Mesothelial cell of epicardium (in vitro differentiated cells): ENCODE measurements around the gene PRPF39. TPM values are rescaled to one million over a fixed set of nuclear protein-coding genes. Genes with fewer than 3 reads are reported as not detected.
A peak's percentile ranks its signal among the peaks of the same experiment; 100 is the strongest.

Experiments
- DNase-seq, 2 experiments: peaks; one replicate each; pipeline ENCODE4 v3.0.0; 2021; ENCODE audit warnings: low spot score in 2 of 2; ENCODE audit not compliant: unreplicated experiment in 2 of 2
- H3K27ac Mint-ChIP-seq: 2 replicates; pipeline ENCODE4 v1.8.0; 2021; ENCODE audit warnings: mixed read lengths
- H3K27me3 Mint-ChIP-seq: 2 replicates; pipeline ENCODE4 v1.8.0; 2021; ENCODE audit warnings: low read depth, mixed read lengths
- H3K36me3 Mint-ChIP-seq: 2 replicates; pipeline ENCODE4 v1.8.0; 2021; ENCODE audit warnings: mixed read lengths
- H3K4me1 Mint-ChIP-seq: 2 replicates; pipeline ENCODE4 v1.8.0; 2021; ENCODE audit warnings: mixed read lengths
- H3K4me3 Mint-ChIP-seq: 2 replicates; pipeline ENCODE4 v1.8.0; 2021; ENCODE audit warnings: mild to moderate bottlenecking, moderate library complexity, mixed read lengths
- H3K9me3 Mint-ChIP-seq: 2 replicates; pipeline ENCODE4 v1.8.0; 2021; ENCODE audit warnings: mixed read lengths
- CTCF ChIP-seq: fragments of 200-600 bp; sonication (generic); IDR thresholded peaks from one replicate; pipeline ENCODE4 v1.5.0; 2021; ENCODE audit warnings: antibody characterized with exemption; ENCODE audit not compliant: unreplicated experiment
- total RNA-seq: library from RNA; stranded (reverse); gene quantifications from 3 replicates; pipeline ENCODE4 v1.2.1, GENCODE V29; 2021

The PRPF39 gene
- total RNA-seq, 1 donor from 2014 or later, result 82.4 TPM

GRCh38 chr14:45082420-45082819, 1.5 kb upstream of the PRPF39 start:
- H3K27ac Mint-ChIP-seq, result no peak overlapping the region

DNA sequence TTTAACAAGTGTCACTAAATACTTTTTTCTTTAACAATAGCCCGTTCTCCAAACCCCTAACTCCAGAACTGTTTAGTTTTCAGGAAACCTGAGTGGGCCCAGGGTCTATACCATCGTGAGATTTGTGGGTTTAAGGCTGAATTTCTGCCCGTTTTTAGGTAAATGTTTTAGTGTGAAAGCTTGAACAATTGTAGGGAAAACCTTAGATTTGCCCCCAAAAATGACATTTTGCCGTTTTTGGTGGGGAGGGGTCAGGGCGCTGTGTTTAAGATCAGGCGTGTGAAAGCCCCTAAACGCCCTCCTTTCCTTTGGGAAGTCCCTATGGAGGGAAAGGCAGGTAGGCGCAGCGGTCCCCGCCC, 320 bp upstream of the PRPF39 start:
- no peaks in the 10 kb centered on the region for H3K9me3 Mint-ChIP-seq
- TF ChIP-seq CTCF, result no peak
- peaks cover 3% of the 10 kb centered on the region for H3K36me3 Mint-ChIP-seq
- H3K27ac Mint-ChIP-seq, result peak overlapping the region; percentile 92
- H3K27me3 Mint-ChIP-seq, result no peaks in the 10 kb centered on the region
- no peak for DNase-seq
- H3K4me3 Mint-ChIP-seq, result peak overlapping the region; percentile 96
- H3K4me1 Mint-ChIP-seq, result peaks cover 33% of the 10 kb centered on the region

More at GRCh38 chr14:45082420-45082819, 1.5 kb upstream of the PRPF39 start:
- Mint-ChIP-seq H3K36me3 (peaks cover 3% of the 10 kb centered on the region), H3K9me3 (no peaks in the 10 kb centered on the region), H3K27me3 (no peaks in the 10 kb centered on the region), H3K4me3 (no peak overlapping the region), H3K4me1 (peaks cover 30% of the 10 kb centered on the region)
- no peak for DNase-seq
- no peak for TF ChIP-seq CTCF

- Mint-ChIP-seq H3K27ac (peak overlapping the region; percentile 99), H3K36me3 (peaks cover 3% of the 10 kb centered on the region), H3K4me1 (peaks cover 34% of the 10 kb centered on the region), H3K4me3 (peak overlapping the region; percentile 96), H3K9me3 (no peaks in the 10 kb centered on the region), H3K27me3 (no peaks in the 10 kb centered on the region)
- no peak for TF ChIP-seq CTCF
- DNase-seq, result no peak
Measured at GRCh38 chr14:45084946-45085346, 1.0 kb downstream of the PRPF39 start.

GRCh38 chr14:45089813-45090212, 5.9 kb downstream of the PRPF39 start:
- Mint-ChIP-seq H3K9me3 (peaks cover 2% of the 10 kb centered on the region), H3K4me1 (peaks cover 35% of the 10 kb centered on the region), H3K27ac (no peak overlapping the region), H3K36me3 (peaks cover 6% of the 10 kb centered on the region), H3K27me3 (no peaks in the 10 kb centered on the region), H3K4me3 (no peak overlapping the region)
- no peak for TF ChIP-seq CTCF
- no peak for DNase-seq

- Mint-ChIP-seq H3K4me1 (peaks cover 18% of the 10 kb centered on the region), H3K27me3 (no peaks in the 10 kb centered on the region), H3K27ac (no peak overlapping the region), H3K36me3 (peaks cover 19% of the 10 kb centered on the region), H3K4me3 (no peak overlapping the region), H3K9me3 (peaks cover 6% of the 10 kb centered on the region)
- no peak for DNase-seq
- TF ChIP-seq CTCF, result no peak
Measured at GRCh38 chr14:45091710-45092109, 7.8 kb downstream of the PRPF39 start.

GRCh38 chr14:45094275-45094674, 10.4 kb downstream of the PRPF39 start:
- H3K9me3 Mint-ChIP-seq, result peaks cover 6% of the 10 kb centered on the region
- H3K27me3 Mint-ChIP-seq, result no peaks in the 10 kb centered on the region
- no peak for DNase-seq
- H3K27ac Mint-ChIP-seq, result no peak overlapping the region
- no peak overlapping the region for H3K4me3 Mint-ChIP-seq
- TF ChIP-seq CTCF, result no peak
- peaks cover 33% of the 10 kb centered on the region for H3K36me3 Mint-ChIP-seq
- H3K4me1 Mint-ChIP-seq, result peaks cover 10% of the 10 kb centered on the region
